Stimulated activated naive B cell treated with anti-CD40 and anti-IgM and Interleukin-4, amounts not matched to agents 10 μg/mL and 1 μg/mL and 100 μg/mL, for 72 hours (primary cell): ENCODE results near the gene DLL4.

Experiments
- ATAC-seq, 2 donors: fragments of 150-1000 bp; cut with Tn5 transposase; replicated peaks; 2 replicates each; pipeline ENCODE4 v1.10.0; 2021; ENCODE audit warnings: moderate library complexity in 1 of 2
- DNase-seq: peaks from one replicate; pipeline ENCODE4 v3.0.0; 2021
- H3K27ac Mint-ChIP-seq: one replicate; pipeline ENCODE4 v1.8.0; 2022; ENCODE audit warnings: mild to moderate bottlenecking, mixed read lengths
- H3K27me3 Mint-ChIP-seq, 2 donors: one replicate each; pipeline ENCODE4 v1.8.0; 2022; ENCODE audit warnings: mixed read lengths in 2 of 2
- H3K36me3 Mint-ChIP-seq, 2 donors: one replicate each; pipeline ENCODE4 v1.8.0; 2022; ENCODE audit warnings: mixed read lengths in 2 of 2, mild to moderate bottlenecking in 1 of 2
- H3K4me1 Mint-ChIP-seq, 2 donors: one replicate each; pipeline ENCODE4 v1.8.0; 2022; ENCODE audit warnings: mixed read lengths in 2 of 2, mild to moderate bottlenecking in 1 of 2
- H3K4me3 Mint-ChIP-seq, 2 donors: one replicate each; pipeline ENCODE4 v1.8.0; 2022; ENCODE audit warnings: mild to moderate bottlenecking in 2 of 2, mixed read lengths in 2 of 2, moderate library complexity in 1 of 2
- H3K9me3 Mint-ChIP-seq, 2 donors: one replicate each; pipeline ENCODE4 v1.8.0; 2022; ENCODE audit warnings: mixed read lengths in 2 of 2, mild to moderate bottlenecking in 1 of 2

The DLL4 gene

GRCh38 chr15:40938536-40938870, 9.4 kb downstream of the DLL4 start:
- Mint-ChIP-seq H3K4me1 (peaks cover 30 to 34% of the 10 kb centered on the region in 2 donors), H3K4me3 (no peak overlapping the region), H3K9me3 (no peaks in the 10 kb centered on the region), H3K36me3 (no peaks in the 10 kb centered on the region), H3K27ac (no peak overlapping the region), H3K27me3 (peaks cover 2 to 7% of the 10 kb centered on the region in 2 donors)
- ATAC-seq (no peak), DNase-seq (no peak)

DNA sequence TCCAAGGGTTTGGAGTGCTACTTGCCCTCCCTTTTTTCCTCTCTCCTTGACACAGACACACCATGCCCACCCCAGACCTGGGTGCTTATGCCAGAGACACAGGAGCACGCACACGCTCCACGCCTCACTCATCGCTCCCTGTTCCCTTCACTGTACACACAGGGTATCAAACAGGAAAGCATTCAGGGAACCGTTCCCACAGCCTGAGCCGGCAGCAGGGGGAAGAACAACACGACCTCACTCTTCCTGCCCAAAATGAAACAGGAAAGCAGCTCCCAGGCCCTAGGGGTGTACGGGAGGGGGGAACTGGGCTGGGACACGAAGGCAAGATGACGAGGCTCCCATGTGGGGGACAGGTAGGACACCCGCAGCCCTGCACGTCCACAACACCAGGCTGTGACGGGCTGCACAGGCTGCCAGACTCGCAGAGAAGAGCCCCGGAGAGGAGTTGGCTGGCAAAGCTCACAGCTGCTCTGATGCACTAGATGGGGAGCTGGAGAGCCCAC, 11.2 kb downstream of the DLL4 start:
- no peaks in the 10 kb centered on the region for H3K27me3 Mint-ChIP-seq
- no peaks in the 10 kb centered on the region for H3K9me3 Mint-ChIP-seq
- ATAC-seq, result peak in 1 of 2 donors; percentile 16
- peak overlapping the region; percentile 78 for H3K27ac Mint-ChIP-seq
- no peak for DNase-seq
- H3K36me3 Mint-ChIP-seq, result no peaks in the 10 kb centered on the region
- peaks cover 29 to 36% of the 10 kb centered on the region in 2 donors for H3K4me1 Mint-ChIP-seq
- H3K4me3 Mint-ChIP-seq, result peak overlapping the region; percentile 62 to 79

DNA sequence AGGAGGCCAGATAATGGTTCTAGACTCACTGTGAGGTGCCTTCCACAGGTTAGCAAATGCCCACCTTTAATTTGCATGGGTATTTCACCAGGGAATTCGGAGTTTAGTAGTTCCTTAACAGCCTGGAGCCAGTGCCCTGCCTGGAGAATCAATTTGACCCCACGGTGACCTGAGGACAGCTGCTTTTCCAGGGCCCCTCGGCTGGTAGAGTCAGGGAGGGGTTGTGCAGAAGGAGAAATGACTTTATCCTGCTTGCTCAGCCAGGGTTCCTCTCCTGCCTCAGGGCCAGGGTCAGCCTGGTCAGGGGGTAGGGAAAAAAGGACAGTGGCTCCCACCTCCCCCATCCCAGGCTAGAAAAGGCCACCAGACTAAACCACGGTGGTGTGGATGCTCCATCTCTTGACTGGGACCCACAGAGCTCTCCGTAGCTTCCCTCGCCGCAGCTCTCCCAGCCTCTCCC, 12.0 kb downstream of the DLL4 start:
- H3K9me3 Mint-ChIP-seq, result no peaks in the 10 kb centered on the region
- no peaks in the 10 kb centered on the region for H3K27me3 Mint-ChIP-seq
- peaks cover 29 to 36% of the 10 kb centered on the region in 2 donors for H3K4me1 Mint-ChIP-seq
- peak overlapping the region; percentile 63 to 79 for H3K4me3 Mint-ChIP-seq
- ATAC-seq (no peak), DNase-seq (no peak)
- H3K27ac Mint-ChIP-seq, result no peak overlapping the region
- no peaks in the 10 kb centered on the region for H3K36me3 Mint-ChIP-seq

GRCh38 chr15:40941528-40942336, 12.6 kb downstream of the DLL4 start:
- ATAC-seq (peak; percentile 78 to 85), DNase-seq (peak; percentile 45)
- H3K27me3 Mint-ChIP-seq, result no peaks in the 10 kb centered on the region
- H3K9me3 Mint-ChIP-seq, result no peaks in the 10 kb centered on the region
- no peak overlapping the region for H3K27ac Mint-ChIP-seq
- H3K36me3 Mint-ChIP-seq, result no peaks in the 10 kb centered on the region
- H3K4me3 Mint-ChIP-seq, result peak overlapping the region; percentile 70 to 79
- H3K4me1 Mint-ChIP-seq, result peaks cover 29 to 36% of the 10 kb centered on the region in 2 donors

DNA sequence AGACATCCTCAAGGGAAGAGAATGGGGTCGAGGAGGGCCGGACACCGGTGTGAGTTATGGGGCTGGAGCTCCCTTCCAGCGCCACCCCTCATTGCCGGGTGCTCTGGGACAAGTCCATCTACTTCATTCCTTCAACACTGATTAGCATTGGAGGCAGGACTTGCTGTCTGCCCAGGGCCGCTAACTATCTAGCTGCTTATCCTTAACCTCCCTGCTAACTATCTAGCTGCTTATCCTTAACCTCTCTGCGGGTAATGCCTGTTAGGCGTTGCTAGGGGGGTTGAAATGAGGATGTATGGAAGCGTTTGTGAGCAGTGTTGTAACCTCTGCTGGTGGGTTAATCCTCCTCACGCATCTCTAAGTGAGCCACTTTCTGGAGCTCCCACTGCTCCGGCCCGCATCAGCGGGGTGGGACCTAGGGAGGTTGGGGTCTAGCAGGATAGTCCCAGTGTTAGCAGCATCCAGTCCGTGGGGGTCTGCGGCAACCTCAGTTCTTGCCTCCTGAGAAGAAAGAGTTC, 13.3 kb downstream of the DLL4 start:
- Mint-ChIP-seq H3K27ac (peak overlapping the region; percentile 59), H3K4me1 (peaks cover 25 to 36% of the 10 kb centered on the region in 2 donors), H3K4me3 (peak overlapping the region; percentile 70 to 79), H3K9me3 (no peaks in the 10 kb centered on the region), H3K36me3 (no peaks in the 10 kb centered on the region), H3K27me3 (no peaks in the 10 kb centered on the region)
- ATAC-seq, result peak; percentile 3 to 9
- DNase-seq, result no peak

- Mint-ChIP-seq H3K4me1 (peaks cover 24 to 36% of the 10 kb centered on the region in 2 donors), H3K9me3 (no peaks in the 10 kb centered on the region), H3K36me3 (no peaks in the 10 kb centered on the region), H3K27ac (no peak overlapping the region), H3K27me3 (peaks cover 0 to under 1% of the 10 kb centered on the region in 2 donors), H3K4me3 (peak overlapping the region in 1 of 2 donors; percentile 70)
- DNase-seq (no peak), ATAC-seq (no peak)
These were observed 13.7 kb downstream of the DLL4 start for GRCh38 chr15:40942878-40943277.

- H3K27ac Mint-ChIP-seq, result no peak overlapping the region
- H3K4me1 Mint-ChIP-seq, result peaks cover 22 to 36% of the 10 kb centered on the region in 2 donors
- peaks cover under 1 to 6% of the 10 kb centered on the region in 2 donors for H3K27me3 Mint-ChIP-seq
- no peak overlapping the region for H3K4me3 Mint-ChIP-seq
- no peaks in the 10 kb centered on the region for H3K9me3 Mint-ChIP-seq
- H3K36me3 Mint-ChIP-seq, result no peaks in the 10 kb centered on the region
- ATAC-seq (no peak), DNase-seq (no peak)
These were observed 14.7 kb downstream of the DLL4 start for GRCh38 chr15:40943764-40944365.

DNA sequence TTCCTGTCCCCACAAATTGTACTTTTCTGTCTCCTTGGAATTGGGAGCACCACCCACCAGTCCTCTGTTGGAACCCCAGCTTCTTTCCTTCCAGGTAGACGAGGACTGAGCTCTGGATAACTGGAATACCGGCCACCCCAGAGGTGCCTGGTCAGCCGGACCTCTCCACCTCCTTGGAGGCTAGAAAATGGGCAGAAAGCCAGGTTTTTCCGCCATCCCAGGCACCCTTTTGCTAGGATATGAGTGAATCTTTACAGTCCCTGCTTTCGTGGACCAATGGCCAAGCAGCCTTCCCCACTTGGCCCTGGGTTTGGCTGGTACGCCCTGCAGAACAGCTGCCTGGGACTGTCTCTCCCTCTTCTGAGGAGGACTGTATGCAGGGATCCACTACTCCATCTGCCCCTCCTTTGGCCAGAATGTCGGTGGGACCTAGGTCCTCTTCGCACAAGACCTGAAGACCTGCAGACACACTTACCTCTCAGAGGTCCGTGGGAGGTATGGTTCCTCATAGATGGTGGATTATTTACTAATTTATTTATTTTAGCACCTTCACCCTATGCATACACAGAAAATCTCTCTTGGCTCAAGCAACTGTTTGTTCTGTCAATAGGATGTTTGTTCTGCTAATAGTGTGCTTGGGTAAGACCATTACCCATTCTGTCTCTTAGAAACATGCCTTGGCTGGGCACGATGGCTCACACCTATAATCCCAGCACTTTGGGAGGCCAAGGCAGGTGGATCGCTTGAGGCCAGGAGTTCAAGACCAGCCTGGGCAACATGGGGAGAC, 15.6 kb downstream of the DLL4 start:
- Mint-ChIP-seq H3K9me3 (no peaks in the 10 kb centered on the region), H3K36me3 (no peaks in the 10 kb centered on the region), H3K27ac (no peak overlapping the region), H3K27me3 (peaks cover 5 to 11% of the 10 kb centered on the region in 2 donors), H3K4me3 (no peak overlapping the region), H3K4me1 (peaks cover 21 to 35% of the 10 kb centered on the region in 2 donors)
- no peak for ATAC-seq
- DNase-seq, result no peak

DNA sequence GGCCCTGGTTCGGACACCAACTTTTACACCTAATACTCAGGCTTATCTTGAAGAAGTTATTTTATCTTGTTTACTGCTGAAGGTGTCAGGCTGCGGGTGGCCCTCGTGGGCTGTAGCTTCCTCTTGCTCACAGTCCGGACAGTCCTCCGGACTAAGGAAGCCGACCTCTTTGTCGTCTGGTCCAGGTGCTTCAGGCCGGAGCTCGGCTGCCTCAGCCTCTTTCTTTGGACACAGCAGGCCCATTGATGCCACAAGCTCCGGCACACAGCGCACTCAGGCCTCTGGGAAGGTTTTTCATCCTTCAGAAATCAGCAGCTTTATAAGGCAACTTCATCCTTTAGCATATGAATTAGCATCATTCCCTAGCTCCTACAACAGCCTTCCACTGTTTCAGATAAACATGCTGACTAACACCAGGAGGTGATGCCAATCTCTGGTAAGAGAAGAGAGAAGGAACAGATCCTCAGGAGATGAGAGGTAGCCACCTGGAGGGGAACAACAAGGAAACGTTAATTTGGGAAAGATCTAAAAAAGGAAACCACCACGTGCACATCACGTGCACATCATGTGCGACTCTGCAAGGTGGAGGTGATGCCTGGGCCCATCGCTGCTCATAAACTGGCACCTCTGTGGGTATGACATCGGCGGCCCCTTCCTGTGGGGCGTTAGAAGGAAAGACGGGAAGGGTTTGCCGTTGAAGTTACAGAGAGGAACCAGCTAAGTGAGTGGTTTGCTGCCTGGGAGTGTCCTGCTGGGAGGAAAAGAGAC, 19.8 kb downstream of the DLL4 start:
- no peak for ATAC-seq
- H3K9me3 Mint-ChIP-seq, result no peaks in the 10 kb centered on the region
- H3K4me3 Mint-ChIP-seq, result no peak overlapping the region
- no peaks in the 10 kb centered on the region for H3K36me3 Mint-ChIP-seq
- H3K27ac Mint-ChIP-seq, result no peak overlapping the region
- peaks cover 12 to 19% of the 10 kb centered on the region in 2 donors for H3K4me1 Mint-ChIP-seq
- H3K27me3 Mint-ChIP-seq, result peaks cover 5 to 15% of the 10 kb centered on the region in 2 donors
- DNase-seq, result no peak

DNA sequence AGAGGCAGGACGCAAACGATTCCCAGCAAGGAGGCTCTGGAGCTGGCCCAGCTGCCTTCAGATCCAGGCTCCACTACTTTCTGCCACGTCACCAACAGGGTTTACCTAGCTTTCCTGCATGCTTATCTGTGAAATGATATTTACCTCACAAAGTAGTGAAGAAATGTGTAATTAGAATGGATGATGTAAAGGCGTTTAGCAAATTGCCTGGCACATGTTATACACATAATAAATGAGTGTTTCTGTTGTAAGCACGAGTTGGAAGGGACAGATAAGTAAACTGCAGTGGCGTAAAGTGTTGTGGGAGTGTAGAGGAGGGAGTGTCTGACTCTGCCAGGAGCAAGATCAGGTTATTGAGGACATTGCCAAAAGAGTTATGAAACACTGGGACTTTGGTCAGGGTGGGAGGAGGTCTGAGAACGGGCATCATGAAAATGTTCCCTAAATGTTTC, 20.6 kb downstream of the DLL4 start:
- Mint-ChIP-seq H3K27me3 (peaks cover 5 to 15% of the 10 kb centered on the region in 2 donors), H3K36me3 (no peaks in the 10 kb centered on the region), H3K4me3 (no peak overlapping the region), H3K9me3 (no peaks in the 10 kb centered on the region), H3K4me1 (peaks cover 18 to 25% of the 10 kb centered on the region in 2 donors), H3K27ac (no peak overlapping the region)
- DNase-seq, result no peak
- ATAC-seq, result no peak

GRCh38 chr15:40951764-40952163, 22.6 kb downstream of the DLL4 start:
- Mint-ChIP-seq H3K36me3 (peaks cover 5 to 8% of the 10 kb centered on the region in 2 donors), H3K9me3 (no peaks in the 10 kb centered on the region), H3K4me1 (peaks cover 18 to 25% of the 10 kb centered on the region in 2 donors), H3K27ac (no peak overlapping the region), H3K27me3 (peaks cover 5 to 15% of the 10 kb centered on the region in 2 donors), H3K4me3 (no peak overlapping the region)
- no peak for ATAC-seq
- DNase-seq, result no peak

DNA sequence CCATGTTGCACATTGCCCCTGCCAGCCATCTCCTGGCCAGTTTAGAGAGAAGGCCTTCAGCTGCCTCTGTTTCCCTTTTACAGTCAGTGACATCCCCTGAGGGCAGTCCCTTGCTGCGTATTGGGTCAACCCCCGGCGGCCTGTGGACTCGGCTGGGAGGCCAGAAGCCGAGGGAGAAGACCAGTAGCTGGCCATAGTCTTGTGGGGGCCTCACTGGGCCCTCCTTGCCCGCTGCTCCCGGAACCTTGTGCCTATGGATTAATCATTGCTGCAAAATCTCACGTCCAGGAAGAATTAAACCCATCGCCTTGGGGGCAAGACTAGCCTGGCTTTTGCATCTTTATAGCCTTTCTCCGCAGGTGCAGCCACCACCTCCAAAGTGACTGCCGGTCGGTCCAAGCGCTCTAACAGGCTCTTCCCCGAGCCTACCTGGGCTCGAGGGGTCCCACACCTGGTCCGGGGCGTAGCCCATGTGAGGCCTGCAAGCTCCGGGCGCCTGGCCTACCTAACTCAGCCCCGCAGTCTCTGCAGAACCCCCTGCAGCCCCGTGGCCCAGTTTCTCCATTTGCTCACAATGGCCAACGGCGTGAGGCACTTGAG, 23.3 kb downstream of the DLL4 start:
- DNase-seq, result no peak
- no peak for ATAC-seq
- Mint-ChIP-seq H3K4me1 (peaks cover 18 to 25% of the 10 kb centered on the region in 2 donors), H3K27ac (peak overlapping the region; percentile 73), H3K27me3 (peaks cover 5 to 15% of the 10 kb centered on the region in 2 donors), H3K9me3 (no peaks in the 10 kb centered on the region), H3K4me3 (peak overlapping the region; percentile 87 to 92), H3K36me3 (peaks cover 5 to 8% of the 10 kb centered on the region in 2 donors)
